ENCODE measurements around the gene PAN3.

The PAN3 gene

DNA sequence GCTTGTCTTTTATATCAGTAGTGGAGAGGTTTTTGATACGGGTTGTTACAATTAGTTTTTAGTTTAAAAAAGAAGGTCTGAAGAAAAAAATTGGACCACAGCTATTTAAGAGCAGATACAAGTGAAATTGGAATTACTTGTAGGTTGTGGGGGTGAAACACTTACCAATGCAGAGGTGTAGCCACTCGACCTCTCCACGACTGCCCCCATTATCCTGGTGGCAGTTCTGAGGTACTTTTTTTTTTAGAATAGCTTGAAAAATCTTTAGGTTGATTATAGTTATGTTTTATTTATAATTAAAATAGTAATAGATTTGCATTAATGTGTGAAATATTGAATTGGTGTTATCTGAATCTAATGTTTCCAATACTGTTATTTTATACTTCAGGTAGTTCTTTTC lies 60.7 kb downstream of the PAN3 start:
- no peak for FAIRE-seq

DNA sequence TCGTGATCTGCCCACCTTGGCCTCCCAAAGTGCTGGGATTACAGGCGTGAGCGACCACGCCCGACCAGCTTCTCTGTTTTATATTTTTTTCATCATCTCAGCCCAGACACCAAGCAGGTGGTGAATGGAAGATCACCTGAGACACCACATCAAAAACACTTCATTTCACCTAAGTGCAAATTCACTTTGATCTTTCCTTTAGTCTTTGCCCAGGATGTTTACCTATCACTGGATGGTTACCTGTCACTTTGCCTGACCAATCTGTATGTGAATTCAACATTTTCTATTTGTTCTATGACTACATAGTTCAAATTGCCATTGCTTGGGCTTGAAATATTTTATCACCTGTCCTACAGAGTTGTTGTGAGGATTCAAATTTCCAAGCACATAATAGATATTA lies 65.7 kb downstream of the PAN3 start:
- no peak for DNase-seq (ENCODE audit: insufficient read length, low spot score)
- no peak for FAIRE-seq

More for the DNA sequence above, 60.7 kb downstream of the PAN3 start:
- DNase-seq (ENCODE audit: insufficient read length, low spot score): no peak

- no peak for FAIRE-seq
- no peak for DNase-seq (ENCODE audit: insufficient read length, low spot score)
Observed at GRCh38 chr13:28204690-28205443, 66.5 kb downstream of the PAN3 start.

GRCh38 chr13:28218679-28219078 lies 80.3 kb downstream of the PAN3 start:
- no peak for FAIRE-seq
- no peak for DNase-seq (ENCODE audit: insufficient read length, low spot score)

- FAIRE-seq (no peak), DNase-seq (ENCODE audit: insufficient read length, low spot score) (no peak)
Observed at GRCh38 chr13:28219408-28220099, 81.2 kb downstream of the PAN3 start.

GRCh38 chr13:28220166-28220565 lies 81.8 kb downstream of the PAN3 start:
- FAIRE-seq (no peak), DNase-seq (ENCODE audit: insufficient read length, low spot score) (no peak)

DNA sequence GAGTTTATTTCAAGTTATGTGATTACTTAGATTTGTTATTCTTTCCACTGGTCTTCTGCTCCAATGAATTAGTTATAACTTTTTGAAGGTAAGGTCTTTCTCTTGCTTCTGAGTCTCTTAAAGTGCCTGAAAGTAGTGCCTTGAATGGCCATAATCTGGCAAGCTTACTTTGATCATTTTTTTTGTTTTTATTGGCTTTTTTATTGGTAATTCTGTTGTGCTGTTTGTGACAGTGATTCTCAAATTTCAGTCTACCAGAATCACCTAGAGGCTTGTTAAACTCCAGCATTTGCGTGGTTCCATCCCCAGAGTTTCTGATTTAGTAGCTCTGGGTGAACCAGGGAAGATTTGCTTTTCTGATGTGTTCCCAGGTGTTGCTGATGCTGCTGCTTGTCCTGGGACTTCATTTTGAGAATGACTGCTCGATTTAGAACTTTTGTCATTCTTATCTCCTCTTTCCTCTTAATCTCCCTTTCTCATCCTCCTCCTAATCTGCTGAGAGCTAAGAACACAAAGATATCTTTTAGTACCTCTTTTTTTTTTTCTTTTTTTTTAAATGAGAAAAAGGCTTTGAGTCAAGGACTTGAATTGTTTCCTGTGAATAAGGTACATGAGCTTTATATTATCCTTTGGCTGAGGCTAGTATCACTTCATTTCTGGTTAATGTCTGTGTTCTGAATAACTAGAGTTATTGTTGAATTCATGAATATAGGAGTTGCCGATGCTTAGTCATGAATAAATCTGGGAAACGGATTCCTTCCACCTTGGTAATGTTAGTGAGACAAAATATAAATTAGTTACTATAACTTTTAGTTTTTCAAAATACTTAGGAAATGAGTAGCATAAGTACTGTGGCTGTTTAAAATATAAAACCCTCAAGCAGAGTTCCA lies 91.4 kb downstream of the PAN3 start:
- DNase-seq (ENCODE audit: insufficient read length, low spot score) (no peak), FAIRE-seq (no peak)

DNA sequence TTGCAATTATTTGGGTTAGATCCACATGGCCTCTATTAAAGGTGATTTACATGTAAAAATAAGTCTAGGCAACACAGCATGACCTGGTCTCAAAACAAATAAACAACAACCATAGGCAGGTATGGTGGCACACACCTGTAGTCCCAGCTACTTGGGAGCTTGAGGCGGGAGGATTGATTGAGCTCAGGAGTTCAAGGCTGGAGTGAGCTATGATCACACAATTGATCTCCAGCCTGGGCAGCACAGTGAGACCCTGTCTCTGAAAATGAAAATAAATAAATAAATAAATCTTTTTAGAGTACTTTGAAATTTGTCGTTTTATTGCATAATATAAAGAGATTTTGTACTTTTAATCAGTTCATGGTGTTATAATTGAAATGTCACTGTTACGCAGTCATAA lies 93.3 kb downstream of the PAN3 start:
- FAIRE-seq (no peak), DNase-seq (ENCODE audit: insufficient read length, low spot score) (no peak)

DNA sequence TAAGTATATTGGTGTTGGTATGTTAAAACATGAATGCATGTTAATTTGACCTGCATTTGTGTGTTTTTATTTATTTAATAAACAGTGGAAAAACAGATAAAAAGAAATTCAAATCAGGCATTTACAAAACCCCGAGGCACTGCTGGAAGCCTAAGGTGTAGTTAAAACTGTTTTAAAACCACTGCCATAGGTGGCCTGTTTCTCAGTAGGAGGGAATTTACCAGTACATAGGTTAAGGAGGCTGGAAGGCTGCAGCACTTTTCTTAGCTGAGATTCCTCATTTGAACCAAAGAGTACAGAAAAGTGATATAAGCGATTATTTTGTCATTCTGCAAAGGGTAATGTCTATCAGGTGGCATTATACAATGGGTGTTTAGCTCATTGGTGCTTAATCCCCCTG lies 99.6 kb downstream of the PAN3 start:
- FAIRE-seq (no peak), DNase-seq (ENCODE audit: insufficient read length, low spot score) (no peak)

- no peak for DNase-seq (ENCODE audit: insufficient read length, low spot score)
- no peak for FAIRE-seq
Observed at GRCh38 chr13:28239374-28239773, 101.0 kb downstream of the PAN3 start.

- no peak for FAIRE-seq
- DNase-seq (ENCODE audit: insufficient read length, low spot score): no peak
Observed at GRCh38 chr13:28245465-28245864, 107.1 kb downstream of the PAN3 start.

DNA sequence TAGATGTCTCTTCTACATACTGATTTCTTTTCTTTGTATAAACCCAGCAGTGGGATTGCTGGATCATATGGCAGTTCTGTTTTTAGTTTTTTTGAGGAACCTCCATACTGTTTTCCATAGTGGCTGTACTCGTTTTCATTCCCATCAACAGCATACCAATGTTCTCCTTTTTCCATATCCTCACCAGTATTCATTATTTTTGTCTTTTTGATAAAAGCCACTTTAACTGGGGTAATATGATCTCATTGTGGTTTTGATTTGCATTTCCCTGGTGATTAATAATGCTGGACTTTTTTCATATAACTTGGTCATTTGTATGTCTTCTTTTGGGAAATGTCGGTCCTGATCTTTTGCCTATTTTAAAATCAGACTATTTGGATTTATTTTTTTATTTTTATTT lies 108.5 kb downstream of the PAN3 start:
- DNase-seq (ENCODE audit: insufficient read length, low spot score) (no peak), FAIRE-seq (no peak)

DNA sequence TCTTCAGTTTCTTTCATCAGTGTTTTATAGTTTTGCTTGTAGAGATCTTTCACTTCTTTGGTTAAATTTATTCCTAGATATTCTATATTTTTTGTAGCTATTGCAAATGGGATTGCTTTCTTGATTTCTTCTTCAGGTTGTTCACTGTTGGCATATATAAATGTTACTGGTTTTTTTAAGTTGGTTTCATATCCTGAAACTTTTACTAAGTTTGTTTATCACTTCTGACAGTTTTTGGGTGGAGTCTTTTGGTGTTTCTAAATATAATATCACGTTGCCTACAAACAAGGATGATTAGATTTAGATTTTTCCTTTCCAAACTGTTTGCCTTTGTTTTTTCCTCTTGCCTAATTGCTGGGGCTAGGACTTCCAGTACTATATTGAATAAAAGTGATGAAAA lies 109.7 kb downstream of the PAN3 start:
- FAIRE-seq: no peak
- DNase-seq (ENCODE audit: insufficient read length, low spot score): no peak

DNA sequence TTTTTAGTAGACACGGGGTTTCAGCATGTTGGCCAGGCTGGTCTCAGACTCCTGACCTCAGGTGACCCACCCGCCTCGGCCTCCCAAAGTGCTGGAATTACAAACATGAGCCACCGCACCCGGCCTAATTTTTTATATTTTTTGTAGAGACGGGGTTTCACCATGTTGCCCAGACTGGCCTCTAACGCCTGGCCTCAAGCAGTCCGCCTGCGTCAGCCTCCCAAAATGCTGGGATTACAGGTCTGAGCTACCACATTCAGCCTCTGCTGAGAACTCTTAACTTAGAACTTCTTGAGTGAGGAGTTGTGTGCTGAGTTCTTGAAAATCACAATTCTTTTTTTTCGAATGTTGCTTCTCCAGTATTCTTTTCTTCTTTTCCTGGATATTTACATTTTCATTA lies 112.2 kb downstream of the PAN3 start:
- FAIRE-seq: no peak

GRCh38 chr13:28251466-28251865 lies 113.1 kb downstream of the PAN3 start:
- no peak for DNase-seq (ENCODE audit: insufficient read length, low spot score)
- no peak for FAIRE-seq

More for the DNA sequence above, 112.2 kb downstream of the PAN3 start:
- no peak for DNase-seq (ENCODE audit: insufficient read length, low spot score)

DNA sequence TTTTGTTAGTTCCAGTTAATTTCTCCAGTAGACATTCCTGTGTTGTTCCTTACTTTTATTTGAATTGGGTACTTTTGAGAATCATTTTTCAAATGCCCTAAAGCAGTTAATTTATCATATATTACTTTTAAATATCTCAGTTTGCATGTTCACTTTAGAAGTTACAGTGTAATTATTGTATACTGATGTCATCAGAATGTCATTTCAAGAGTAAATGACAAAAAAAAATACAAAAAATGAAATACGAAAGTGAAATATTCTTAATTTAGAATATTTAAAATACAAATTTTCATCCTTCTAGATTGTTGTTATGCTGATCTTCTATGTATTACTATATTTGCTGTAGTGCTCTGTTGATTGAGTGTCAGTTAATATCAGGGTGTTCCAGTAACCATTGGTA lies 114.2 kb downstream of the PAN3 start:
- no peak for FAIRE-seq
- DNase-seq (ENCODE audit: insufficient read length, low spot score): no peak

DNA sequence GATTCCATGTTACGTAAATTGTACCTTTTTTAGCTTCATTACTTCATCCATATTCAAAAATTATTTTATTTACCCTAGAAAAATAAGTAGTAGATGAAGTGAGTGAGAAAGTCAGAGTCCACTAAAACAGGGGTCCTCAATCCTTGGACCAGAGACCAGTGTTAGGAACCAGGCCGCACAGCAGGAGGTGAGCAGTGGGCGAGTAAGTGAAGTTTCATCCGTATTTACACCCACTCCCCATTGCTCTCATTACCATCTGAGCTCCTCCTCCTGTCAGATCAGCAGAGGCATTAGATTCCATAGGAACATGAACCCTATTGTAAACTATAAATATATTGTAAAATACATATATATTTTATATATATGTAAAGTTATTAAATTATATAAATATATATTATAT lies 119.0 kb downstream of the PAN3 start:
- FAIRE-seq (no peak), DNase-seq (ENCODE audit: insufficient read length, low spot score) (no peak)

- DNase-seq (ENCODE audit: insufficient read length, low spot score) (no peak), FAIRE-seq (no peak)
Observed at GRCh38 chr13:28258417-28258816, 120.1 kb downstream of the PAN3 start.

DNA sequence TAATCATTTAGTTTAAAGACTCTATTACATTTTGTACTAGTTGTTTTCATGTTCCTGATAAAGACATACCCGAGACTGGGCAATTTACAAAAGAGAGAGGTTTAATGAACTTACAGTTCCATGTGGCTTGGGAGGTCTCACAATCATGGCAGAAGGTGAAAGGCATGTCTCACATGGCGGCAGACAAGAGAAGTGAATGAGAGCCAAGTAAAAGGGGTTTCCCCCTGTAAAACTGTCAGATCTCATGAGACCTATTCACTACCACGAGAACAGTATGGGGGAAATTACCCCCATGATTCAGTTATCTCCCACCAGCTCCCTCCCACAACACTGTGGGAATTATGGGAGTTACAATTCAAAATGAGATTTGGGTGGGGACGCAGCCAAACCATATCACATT lies 129.2 kb downstream of the PAN3 start:
- DNase-seq (ENCODE audit: insufficient read length, low spot score): no peak
- no peak for FAIRE-seq

- no peak for DNase-seq (ENCODE audit: insufficient read length, low spot score)
- no peak for FAIRE-seq
Observed at GRCh38 chr13:28268800-28269223, 130.5 kb downstream of the PAN3 start.

GRCh38 chr13:28271056-28271840 lies 132.9 kb downstream of the PAN3 start:
- DNase-seq (ENCODE audit: insufficient read length, low spot score): no peak
- no peak for FAIRE-seq

All from HTR-8/SVneo (cell line).